Nephron (organoid): Measurements from ENCODE around the gene SORL1.

Source experiments
- H3K27ac Mint-ChIP-seq, 3 experiments: 2 replicates each; pipeline ENCODE4 v1.8.0; 2020; ENCODE audit warnings: mixed read lengths in 3 of 3, mild to moderate bottlenecking in 2 of 3, moderate library complexity in 1 of 3
- H3K27me3 Mint-ChIP-seq: 2 replicates; pipeline ENCODE4 v1.8.0; 2021; ENCODE audit warnings: low read depth, mild to moderate bottlenecking, moderate library complexity, mixed read lengths
- H3K36me3 Mint-ChIP-seq: 2 replicates; pipeline ENCODE4 v1.8.0; 2020; ENCODE audit warnings: low read depth, mixed read lengths
- H3K4me1 Mint-ChIP-seq: 2 replicates; pipeline ENCODE4 v1.8.0; 2020; ENCODE audit warnings: mixed read lengths
- H3K4me3 Mint-ChIP-seq, 3 experiments: 2 replicates each; pipeline ENCODE4 v1.8.0; 2020; ENCODE audit warnings: mild to moderate bottlenecking in 3 of 3, mixed read lengths in 3 of 3, moderate library complexity in 2 of 3
- H3K9me3 Mint-ChIP-seq: 2 replicates; pipeline ENCODE4 v1.8.0; 2020; ENCODE audit warnings: mixed read lengths
- CTCF ChIP-seq, 3 experiments: fragments of 200-600 bp; sonication (generic); IDR thresholded peaks; one replicate each; pipeline ENCODE4 v1.5.0; 2021; ENCODE audit warnings: antibody characterized with exemption in 3 of 3; ENCODE audit not compliant: unreplicated experiment in 3 of 3

SORL1 gene

GRCh38 chr11:121665206-121665838 lies 213.2 kb downstream of the SORL1 start:
- peaks cover 29% of the 10 kb centered on the region for H3K4me1 Mint-ChIP-seq
- H3K4me3 Mint-ChIP-seq: no peak overlapping the region
- no peak for TF ChIP-seq CTCF (IDR thresholded peaks at IDR 0.05; ENCODE audit: unreplicated experiment in 3 of 3)
- no peaks in the 10 kb centered on the region for H3K36me3 Mint-ChIP-seq
- no peaks in the 10 kb centered on the region for H3K9me3 Mint-ChIP-seq
- H3K27ac Mint-ChIP-seq: no peak overlapping the region
- no peaks in the 10 kb centered on the region for H3K27me3 Mint-ChIP-seq

GRCh38 chr11:121667836-121668235 lies 215.7 kb downstream of the SORL1 start:
- Mint-ChIP-seq H3K27me3 (no peaks in the 10 kb centered on the region), H3K4me3 (no peak overlapping the region), H3K9me3 (no peaks in the 10 kb centered on the region), H3K27ac (peak overlapping the region in 2 of 3 experiments; percentile 23 to 93), H3K36me3 (no peaks in the 10 kb centered on the region), H3K4me1 (peaks cover 42% of the 10 kb centered on the region)
- TF ChIP-seq CTCF (IDR thresholded peaks at IDR 0.05; ENCODE audit: unreplicated experiment in 3 of 3): no peak

GRCh38 chr11:121669422-121669821 lies 217.3 kb downstream of the SORL1 start:
- Mint-ChIP-seq H3K9me3 (no peaks in the 10 kb centered on the region), H3K27me3 (peaks cover 3% of the 10 kb centered on the region), H3K4me3 (no peak overlapping the region), H3K4me1 (peaks cover 54% of the 10 kb centered on the region), H3K36me3 (no peaks in the 10 kb centered on the region), H3K27ac (peak overlapping the region; percentile 93 to 97 (median 95))
- TF ChIP-seq CTCF (IDR thresholded peaks at IDR 0.05; ENCODE audit: unreplicated experiment in 3 of 3): no peak

GRCh38 chr11:121670266-121670665 lies 218.2 kb downstream of the SORL1 start:
- Mint-ChIP-seq H3K4me1 (peaks cover 59% of the 10 kb centered on the region), H3K9me3 (no peaks in the 10 kb centered on the region), H3K27ac (peak overlapping the region; percentile 93 to 97 (median 95)), H3K36me3 (no peaks in the 10 kb centered on the region), H3K4me3 (peak overlapping the region in 1 of 3 experiments; percentile 49), H3K27me3 (peaks cover 3% of the 10 kb centered on the region)
- no peak for TF ChIP-seq CTCF (IDR thresholded peaks at IDR 0.05; ENCODE audit: unreplicated experiment in 3 of 3)

GRCh38 chr11:121670805-121671282 lies 218.7 kb downstream of the SORL1 start:
- no peaks in the 10 kb centered on the region for H3K36me3 Mint-ChIP-seq
- H3K4me1 Mint-ChIP-seq: peaks cover 59% of the 10 kb centered on the region
- H3K27me3 Mint-ChIP-seq: peaks cover 3% of the 10 kb centered on the region
- no peak for TF ChIP-seq CTCF (IDR thresholded peaks at IDR 0.05; ENCODE audit: unreplicated experiment in 3 of 3)
- peak overlapping the region in 1 of 3 experiments; percentile 49 for H3K4me3 Mint-ChIP-seq
- H3K27ac Mint-ChIP-seq: peak overlapping the region; percentile 93 to 97 (median 95)
- no peaks in the 10 kb centered on the region for H3K9me3 Mint-ChIP-seq
